GM10847 (cell line): Measurements from ENCODE around the gene FCN2.

Experiments used
- POLR2A ChIP-seq: IDR thresholded peaks from 2 replicates; pipeline ENCODE4 v1.6.1; 2011; ENCODE audit not compliant: insufficient read length; ENCODE audit errors: extremely low read depth

Gene FCN2

GRCh38 chr9:134880484-134881312 lies at the start of gene FCN2:
Gene FCN2, plus strand, starts transcription at chr9:134880810. Its CDS starts 12 bp downstream, at chr9:134880822.
- no peak for TF ChIP-seq POLR2A

- no peak for TF ChIP-seq POLR2A
Observed at GRCh38 chr9:134830926-134831720, 49.5 kb upstream of the FCN2 start.

GRCh38 chr9:134832471-134832870 lies 48.1 kb upstream of the FCN2 start:
- TF ChIP-seq POLR2A, result no peak

- no peak for TF ChIP-seq POLR2A
Observed at GRCh38 chr9:134833294-134833880, 47.2 kb upstream of the FCN2 start.

- no peak for TF ChIP-seq POLR2A
Observed at GRCh38 chr9:134834217-134834956, 46.2 kb upstream of the FCN2 start.

GRCh38 chr9:134834957-134835419 lies 45.6 kb upstream of the FCN2 start:
- TF ChIP-seq POLR2A, result no peak

- TF ChIP-seq POLR2A, result no peak
Observed at GRCh38 chr9:134835448-134835847, 45.2 kb upstream of the FCN2 start.

GRCh38 chr9:134835987-134836386 lies 44.6 kb upstream of the FCN2 start:
- TF ChIP-seq POLR2A, result no peak

- TF ChIP-seq POLR2A, result no peak
Observed at GRCh38 chr9:134836406-134836970, 44.1 kb upstream of the FCN2 start.

- TF ChIP-seq POLR2A, result no peak
Observed at GRCh38 chr9:134837529-134837928, 43.1 kb upstream of the FCN2 start.

GRCh38 chr9:134838651-134839454 lies 41.8 kb upstream of the FCN2 start:
- no peak for TF ChIP-seq POLR2A

- TF ChIP-seq POLR2A, result no peak
Observed at GRCh38 chr9:134839455-134840125, 41.0 kb upstream of the FCN2 start.

- TF ChIP-seq POLR2A, result no peak
Observed at GRCh38 chr9:134840511-134840910, 40.1 kb upstream of the FCN2 start.
